OCI-LY1 (cell line): ENCODE measurements around the gene COL15A1.

Source experiments
- H2AFZ ChIP-seq: fragments of 200-600 bp; sonication (generic), shearing (Covaris generic); 2 replicates; pipeline ENCODE4 v1.6.0; 2014; ENCODE audit warnings: antibody characterized with exemption, mild to moderate bottlenecking, low read length
- H3F3A ChIP-seq: fragments of 200-600 bp; sonication (generic), shearing (Covaris generic); 2 replicates; pipeline ENCODE4 v1.6.0; 2014; ENCODE audit warnings: mild to moderate bottlenecking, antibody characterized with exemption, low read length, moderate library complexity; ENCODE audit not compliant: insufficient read depth
- H3K27ac ChIP-seq: fragments of 200-600 bp; sonication (generic); 2 replicates; pipeline ENCODE4 v1.5.1; 2014; ENCODE audit warnings: low read length, mixed run types, mild to moderate bottlenecking, low read depth; ENCODE audit not compliant: poor library complexity, severe bottlenecking
- H3K27me3 ChIP-seq: fragments of 200-600 bp; sonication (generic); 2 replicates; pipeline ENCODE4 v1.6.0; 2014; ENCODE audit warnings: antibody characterized with exemption, mild to moderate bottlenecking, low read length, moderate library complexity; ENCODE audit not compliant: insufficient read depth
- H3K36me3 ChIP-seq: fragments of 200-600 bp; sonication (generic); 2 replicates; pipeline ENCODE4 v1.6.1; 2014; ENCODE audit warnings: mild to moderate bottlenecking, antibody characterized with exemption, low read length, moderate library complexity, mixed read lengths; ENCODE audit not compliant: insufficient read depth
- H3K4me1 ChIP-seq: fragments of 200-600 bp; sonication (generic); 2 replicates; pipeline ENCODE4 v1.5.1; 2014; ENCODE audit warnings: mild to moderate bottlenecking, low read length, moderate library complexity; ENCODE audit not compliant: insufficient read depth, severe bottlenecking
- H3K4me2 ChIP-seq: fragments of 200-600 bp; sonication (generic), shearing (Covaris generic); 2 replicates; pipeline ENCODE4 v1.6.1; 2014; ENCODE audit warnings: low read length
- H3K4me3 ChIP-seq: fragments of 200-600 bp; sonication (generic); 2 replicates; pipeline ENCODE4 v1.5.1; 2014; ENCODE audit warnings: low read length, low read depth, mild to moderate bottlenecking, mixed read lengths; ENCODE audit not compliant: poor library complexity, severe bottlenecking
- H3K79me2 ChIP-seq: fragments of 200-600 bp; shearing (Covaris generic); 2 replicates; pipeline ENCODE4 v1.6.1; 2016; ENCODE audit warnings: mixed run types, low read length, mixed read lengths; ENCODE audit not compliant: insufficient read depth
- H3K9ac ChIP-seq: fragments of 200-600 bp; sonication (generic), shearing (Covaris generic); 2 replicates; pipeline ENCODE4 v1.6.1; 2014; ENCODE audit warnings: mild to moderate bottlenecking, low read length, mixed read lengths
- H3K9me2 ChIP-seq: fragments of 200-600 bp; sonication (generic), shearing (Covaris generic); 2 replicates; pipeline ENCODE4 v1.6.1; 2014; ENCODE audit warnings: low read depth, mild to moderate bottlenecking, low read length, mixed read lengths
- H3K9me3 ChIP-seq: fragments of 200-600 bp; shearing (Covaris generic); 2 replicates; pipeline ENCODE4 v1.6.1; 2014; ENCODE audit warnings: low read length, mixed read lengths
- H4K20me1 ChIP-seq: fragments of 200-600 bp; sonication (generic), shearing (Covaris generic); 2 replicates; pipeline ENCODE4 v1.6.0; 2016; ENCODE audit warnings: mild to moderate bottlenecking, low read length; ENCODE audit not compliant: insufficient read depth
- CTCF ChIP-seq: fragments of 200-600 bp; sonication (generic), shearing (Covaris generic); IDR thresholded peaks from 2 replicates; pipeline ENCODE4 v1.5.1; 2017; ENCODE audit warnings: mild to moderate bottlenecking, antibody characterized with exemption, low read length, moderate library complexity, mixed read lengths
- EZH2 ChIP-seq: fragments of 200-600 bp; sonication (generic), shearing (Covaris generic); IDR thresholded peaks from 2 replicates; pipeline ENCODE4 v1.8.0; 2017; ENCODE audit warnings: borderline replicate concordance, mixed run types, mild to moderate bottlenecking, antibody characterized with exemption, low read length, moderate library complexity, mixed read lengths

The COL15A1 gene

GRCh38 chr9:98940276-98940675 lies 3.4 kb upstream of the COL15A1 start:
- Histone ChIP-seq H3K9me3 (no peaks in the 10 kb centered on the region), H3K79me2 (no peaks in the 10 kb centered on the region), H3K9me2 (no peaks in the 10 kb centered on the region), H3K27me3 (peaks cover 4% of the 10 kb centered on the region; the same call in 1 of the 2 replicates), H2AFZ (no peak overlapping the region), H3K4me1 (no peaks in the 10 kb centered on the region), H3K36me3 (no peaks in the 10 kb centered on the region; the same call in 1 of the 2 replicates), H3F3A (no peaks in the 10 kb centered on the region), H3K4me2 (no peak overlapping the region), H4K20me1 (no peaks in the 10 kb centered on the region), H3K9ac (no peak overlapping the region), H3K27ac (no peak overlapping the region), H3K4me3 (no peak overlapping the region)
- TF ChIP-seq EZH2 (no peak), CTCF (no peak)

GRCh38 chr9:98941946-98942523 lies 1.7 kb upstream of the COL15A1 start:
- Histone ChIP-seq H3K4me3 (no peak overlapping the region), H3K9me3 (no peaks in the 10 kb centered on the region), H3K27ac (no peak overlapping the region), H3K79me2 (no peaks in the 10 kb centered on the region), H4K20me1 (no peaks in the 10 kb centered on the region), H3K4me1 (no peaks in the 10 kb centered on the region), H3K27me3 (peaks cover 4% of the 10 kb centered on the region; the same call in 1 of the 2 replicates), H3K9me2 (no peaks in the 10 kb centered on the region), H2AFZ (no peak overlapping the region), H3F3A (no peaks in the 10 kb centered on the region), H3K9ac (no peak overlapping the region), H3K4me2 (no peak overlapping the region), H3K36me3 (no peaks in the 10 kb centered on the region; the same call in 1 of the 2 replicates)
- TF ChIP-seq CTCF = no peak
- no peak for TF ChIP-seq EZH2

- Histone ChIP-seq H3K27me3 (peaks cover 4% of the 10 kb centered on the region; the same call in 1 of the 2 replicates), H3F3A (no peaks in the 10 kb centered on the region), H3K4me3 (no peak overlapping the region), H3K9me2 (no peaks in the 10 kb centered on the region), H3K4me2 (no peak overlapping the region), H2AFZ (no peak overlapping the region), H3K9ac (no peak overlapping the region), H3K9me3 (no peaks in the 10 kb centered on the region), H3K79me2 (no peaks in the 10 kb centered on the region), H3K36me3 (no peaks in the 10 kb centered on the region; the same call in 1 of the 2 replicates), H4K20me1 (no peaks in the 10 kb centered on the region), H3K4me1 (no peaks in the 10 kb centered on the region), H3K27ac (no peak overlapping the region)
- TF ChIP-seq EZH2 (no peak), CTCF (no peak)
Measured at GRCh38 chr9:98942906-98943681, 613 bp upstream of the COL15A1 start.
